Prostate gland (tissue), 2 donors: ENCODE measurements around the gene DDX11. TPM values are rescaled to one million over a fixed set of nuclear protein-coding genes. Genes with fewer than 3 reads are reported as not detected.
"Not testable (repeated sequence)": the region's sequence is repeated elsewhere in the genome, so short reads cannot be mapped to it uniquely, and the experiment has no call there.

Source experiments
- DNase-seq: peaks from one replicate; pipeline ENCODE4 v3.0.0-alpha.2; 2019; ENCODE audit warnings: low spot score
- H3K27ac ChIP-seq, 2 donors: fragments of 200-600 bp; sonication (generic); 2 replicates each; pipeline ENCODE4 v1.5.1; 2017 to 2019
- H3K27me3 ChIP-seq: fragments of 200-600 bp; sonication (generic); replicated peaks from 2 replicates; pipeline ENCODE4 v1.5.1; 2019; ENCODE audit not compliant: insufficient read depth
- H3K36me3 ChIP-seq, 2 donors: fragments of 200-600 bp; sonication (generic); 1 replicate in 1 of 2; 2 replicates in 1 of 2; pipeline versions ENCODE4 v1.5.1 to v1.8.1; 2017 to 2019
- H3K4me1 ChIP-seq: fragments of 200-600 bp; sonication (generic); replicated peaks from 2 replicates; pipeline ENCODE4 v1.5.1; 2019
- H3K4me3 ChIP-seq, 2 donors: fragments of 200-600 bp; sonication (generic); 2 replicates each; pipeline ENCODE4 v1.5.1; 2017 to 2019
- H3K9me3 ChIP-seq: fragments of 200-600 bp; sonication (generic); 2 replicates; pipeline ENCODE4 v1.5.1; 2017
- POLR2A ChIP-seq: fragments of 450-650 bp; IDR thresholded peaks from one replicate; pipeline ENCODE4 v1.6.1; 2016; ENCODE audit warnings: antibody characterized with exemption, mild to moderate bottlenecking
- POLR2AphosphoS5 ChIP-seq: sonication (generic); formaldehyde crosslinking; IDR thresholded peaks from one replicate; pipeline ENCODE4 v1.6.1; 2017; ENCODE audit warnings: antibody characterized with exemption
- WGBS: methylation state at CpG from one replicate; pipeline ENCODE4 v1.1.5; 2018; 5-methylcytosine and 5-hydroxymethylcytosine counted together
- intact Hi-C: fragments of 100-400 bp; cut with DNase I; formaldehyde crosslinking; loops from one replicate; pipeline ENCODE4 v1.14.2; 2022
- total RNA-seq, 2 donors: library from RNA; depleted of rRNA; stranded (reverse); fragments of >200 nt; gene quantifications; one replicate each; pipeline ENCODE4 v1.1.0, GENCODE V29; 2016
- TF ChIP-seq, protein P1 (sequence below), 4 experiments: fragments of 200-600 bp in 2 of 4; fragments of 450-650 bp in 2 of 4; sonication (generic) in 2 of 4; IDR thresholded peaks; 1 replicate in 3 of 4; 2 replicates in 1 of 4; pipeline ENCODE4 v1.5.1; 2016 to 2019; ENCODE audit warnings: antibody characterized with exemption in 4 of 4, mild to moderate bottlenecking in 2 of 4, moderate library complexity in 2 of 4

The DDX11 gene
- total RNA-seq, 2 donors from 2014 or later: 24.2 to 49.0 TPM

DNA sequence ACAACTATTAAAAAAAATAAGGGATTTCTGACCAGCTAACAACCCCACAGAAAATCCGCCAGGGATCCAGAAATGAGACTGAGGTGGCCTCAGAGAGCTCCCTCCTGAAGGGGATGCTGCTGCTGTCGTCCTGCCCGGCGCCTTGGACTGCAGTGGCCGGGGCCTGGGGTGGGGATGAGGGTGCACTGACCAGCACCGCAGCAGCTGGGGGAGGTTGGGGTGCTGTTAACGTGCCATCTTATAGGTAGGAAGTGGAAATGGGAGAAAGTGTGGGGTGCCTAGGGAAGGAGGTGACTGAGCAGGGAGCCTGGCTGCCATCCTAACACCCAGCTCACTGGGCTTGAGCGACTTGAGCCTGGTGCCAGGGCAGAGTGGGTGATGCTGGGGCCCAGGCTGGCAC lies 32.0 kb downstream of the DDX11 start:
- WGBS: 80% methylated on average over 8 of the region's 8 CpGs
- no peak overlapping the region for H3K27ac ChIP-seq
- DNase-seq: no peak

DNA sequence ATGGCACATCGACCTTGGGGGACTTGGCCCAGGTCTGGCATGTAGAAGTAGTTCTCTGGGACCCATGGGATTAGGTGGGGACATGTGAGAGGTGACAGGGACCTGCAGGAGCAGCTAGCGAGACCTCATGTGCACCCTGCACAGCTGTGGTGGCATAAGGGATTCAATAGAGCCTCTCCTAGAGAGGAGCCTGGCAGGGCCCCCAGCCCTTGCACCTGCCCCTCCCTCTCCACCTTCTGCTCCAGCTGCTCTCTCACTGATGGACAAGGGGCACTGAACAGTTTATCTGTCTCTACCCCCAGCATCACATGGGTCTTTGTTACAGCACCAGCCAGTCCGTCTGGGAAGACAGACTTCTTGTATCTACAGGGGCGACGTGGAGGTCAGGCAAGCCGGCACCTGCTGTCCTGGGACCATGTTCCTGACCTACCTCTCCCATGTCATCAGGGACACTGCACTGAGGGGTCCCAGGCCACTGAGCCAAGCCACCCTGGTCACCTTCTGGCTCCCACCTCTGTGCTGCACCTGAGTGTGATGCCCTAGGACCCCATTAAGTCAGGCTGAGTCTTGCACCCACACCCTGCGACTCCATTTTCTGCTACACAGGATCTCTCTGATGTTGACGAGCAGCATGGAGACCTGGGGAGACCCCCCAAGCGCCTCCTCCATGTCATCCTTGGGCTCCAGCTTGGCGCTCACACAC lies 32.6 kb downstream of the DDX11 start:
- Histone ChIP-seq H3K36me3 (no peaks in the 10 kb centered on the region), H3K9me3 (no peaks in the 10 kb centered on the region), H3K27ac (no peak overlapping the region), H3K4me1 (peaks cover 3% of the 10 kb centered on the region), H3K4me3 (no peak overlapping the region), H3K27me3 (no peaks in the 10 kb centered on the region)
- no peak for TF ChIP-seq POLR2A
- no peak for TF ChIP-seq POLR2AphosphoS5
- TF ChIP-seq, protein P1, sequence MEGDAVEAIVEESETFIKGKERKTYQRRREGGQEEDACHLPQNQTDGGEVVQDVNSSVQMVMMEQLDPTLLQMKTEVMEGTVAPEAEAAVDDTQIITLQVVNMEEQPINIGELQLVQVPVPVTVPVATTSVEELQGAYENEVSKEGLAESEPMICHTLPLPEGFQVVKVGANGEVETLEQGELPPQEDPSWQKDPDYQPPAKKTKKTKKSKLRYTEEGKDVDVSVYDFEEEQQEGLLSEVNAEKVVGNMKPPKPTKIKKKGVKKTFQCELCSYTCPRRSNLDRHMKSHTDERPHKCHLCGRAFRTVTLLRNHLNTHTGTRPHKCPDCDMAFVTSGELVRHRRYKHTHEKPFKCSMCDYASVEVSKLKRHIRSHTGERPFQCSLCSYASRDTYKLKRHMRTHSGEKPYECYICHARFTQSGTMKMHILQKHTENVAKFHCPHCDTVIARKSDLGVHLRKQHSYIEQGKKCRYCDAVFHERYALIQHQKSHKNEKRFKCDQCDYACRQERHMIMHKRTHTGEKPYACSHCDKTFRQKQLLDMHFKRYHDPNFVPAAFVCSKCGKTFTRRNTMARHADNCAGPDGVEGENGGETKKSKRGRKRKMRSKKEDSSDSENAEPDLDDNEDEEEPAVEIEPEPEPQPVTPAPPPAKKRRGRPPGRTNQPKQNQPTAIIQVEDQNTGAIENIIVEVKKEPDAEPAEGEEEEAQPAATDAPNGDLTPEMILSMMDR (IDR thresholded peaks at IDR 0.05): no peak
- intact Hi-C loops: no loop called here
- DNase-seq: no peak
- 88% methylated on average over 10 of the region's 10 CpGs for WGBS

More for the DNA sequence above, 32.0 kb downstream of the DDX11 start:
- intact Hi-C loops: no loop called here
- H3K4me1 ChIP-seq: peaks cover 3% of the 10 kb centered on the region
- H3K4me3 ChIP-seq: no peak overlapping the region
- TF ChIP-seq POLR2AphosphoS5: no peak
- TF ChIP-seq, protein P1 (IDR thresholded peaks at IDR 0.05): no peak
- no peak for TF ChIP-seq POLR2A
- H3K9me3 ChIP-seq: no peaks in the 10 kb centered on the region
- H3K27me3 ChIP-seq: no peaks in the 10 kb centered on the region
- H3K36me3 ChIP-seq: no peaks in the 10 kb centered on the region

DNA sequence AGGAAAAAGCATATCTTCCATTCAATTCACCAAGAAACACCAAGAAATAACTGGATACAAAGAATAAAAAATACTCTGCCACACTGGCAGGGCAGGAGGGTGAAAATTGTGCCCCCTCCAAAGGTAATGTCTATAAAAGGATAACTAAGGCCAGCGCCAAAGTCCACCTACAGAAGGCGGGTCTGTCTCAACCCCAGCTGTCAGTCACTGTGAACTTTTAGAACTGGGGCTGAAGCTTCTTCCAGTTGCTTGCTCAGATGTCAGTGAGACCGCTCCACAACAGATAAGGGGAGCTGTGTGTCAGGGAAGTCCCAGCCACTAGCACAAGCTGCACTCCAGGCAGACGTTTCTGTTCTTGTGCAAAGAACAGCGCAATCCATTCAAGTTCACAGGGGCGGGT lies 36.1 kb downstream of the DDX11 start:
- H3K4me3 ChIP-seq, intact Hi-C loops, H3K27me3 ChIP-seq, H3K9me3 ChIP-seq, DNase-seq, H3K4me1 ChIP-seq, H3K27ac ChIP-seq, H3K36me3 ChIP-seq: not testable (repeated sequence)
- WGBS: 80% methylated on average over 6 of the region's 6 CpGs

DNA sequence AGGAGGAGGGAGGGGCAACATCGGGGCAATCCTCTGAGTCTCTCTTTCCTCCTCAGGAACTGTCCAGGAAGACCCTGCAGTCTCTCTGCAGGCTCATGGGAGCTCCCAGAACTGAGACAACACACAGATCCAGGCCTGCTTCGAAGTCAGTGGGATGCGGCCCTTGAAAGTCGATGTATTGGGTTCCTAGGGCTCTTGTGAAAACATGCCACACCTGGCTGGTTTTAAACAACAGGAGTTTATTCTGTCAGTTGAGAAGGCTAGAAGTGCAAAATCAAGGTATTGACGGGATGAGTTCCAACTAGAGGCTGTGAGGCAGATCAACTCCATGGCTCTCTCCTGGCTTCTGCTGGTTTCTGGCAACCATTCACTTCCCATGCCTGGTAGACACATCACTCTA lies 36.6 kb downstream of the DDX11 start:
- H3K4me1 ChIP-seq, H3K27me3 ChIP-seq, H3K9me3 ChIP-seq, H3K4me3 ChIP-seq, intact Hi-C loops, H3K36me3 ChIP-seq, H3K27ac ChIP-seq, DNase-seq: not testable (repeated sequence)
- WGBS: 65% methylated on average over 5 of the region's 5 CpGs

DNA sequence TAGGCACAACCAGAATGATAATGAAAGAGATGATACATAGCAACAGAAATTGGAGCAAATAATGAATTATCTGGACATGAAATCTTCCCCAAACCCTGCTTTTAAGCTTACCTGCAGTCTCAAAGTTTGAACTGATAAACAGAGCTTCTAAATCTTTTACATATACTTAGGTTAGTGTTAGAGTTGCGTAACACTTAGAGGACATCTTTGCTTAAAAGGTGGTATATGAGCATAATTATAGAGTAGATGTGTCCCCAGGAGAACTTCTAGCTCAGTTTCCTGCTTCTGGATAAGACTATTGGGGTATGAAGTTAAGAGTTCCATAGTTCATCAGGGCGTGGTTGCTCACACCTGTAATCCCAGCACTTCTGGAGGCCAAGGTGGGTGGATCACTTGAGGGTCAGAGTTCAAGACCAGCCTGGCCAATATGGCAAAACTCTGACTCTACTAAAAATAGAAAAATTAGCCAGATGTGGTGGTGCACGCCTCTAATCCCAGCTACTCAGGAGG lies 41.5 kb downstream of the DDX11 start:
- H3K9me3 ChIP-seq, H3K27me3 ChIP-seq, H3K4me3 ChIP-seq, H3K36me3 ChIP-seq, intact Hi-C loops, H3K4me1 ChIP-seq, H3K27ac ChIP-seq, DNase-seq: not testable (repeated sequence)
- 97% methylated on average over 3 of the region's 3 CpGs for WGBS

DNA sequence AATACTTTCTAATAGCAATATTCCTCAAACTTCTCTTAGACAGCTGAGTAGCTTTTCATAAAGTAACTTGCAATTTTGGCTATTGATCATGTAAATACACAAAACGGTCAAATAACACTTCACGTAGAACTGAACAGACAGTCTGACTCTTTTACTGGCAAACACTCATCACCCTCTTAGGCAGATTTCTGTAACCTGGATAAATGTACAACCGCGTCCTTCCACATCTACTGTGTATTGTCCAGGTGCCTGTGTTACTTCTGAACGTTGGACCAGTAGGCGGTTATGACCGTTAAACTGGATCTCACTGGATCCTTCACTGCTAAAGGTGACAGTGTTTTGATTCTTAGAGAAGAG lies 43.2 kb downstream of the DDX11 start:
- intact Hi-C loops: not testable (repeated sequence)

More for the DNA sequence above, 43.2 kb downstream of the DDX11 start:
- H3K27me3 ChIP-seq, H3K9me3 ChIP-seq, H3K27ac ChIP-seq, H3K36me3 ChIP-seq, DNase-seq, H3K4me1 ChIP-seq: not testable (repeated sequence)
- WGBS: 22% methylated on average over 7 of the region's 7 CpGs
- peak overlapping the region; percentile 19 to 31 for H3K4me3 ChIP-seq
